HG03280 (cell line): Measurements from ENCODE around the gene TMEM109.

Experiments
- ATAC-seq: cut with Tn5 transposase; IDR thresholded peaks from one replicate; pipeline ENCODE4 v1.9.1; 2021; ENCODE audit warnings: mild to moderate bottlenecking, moderate library complexity; ENCODE audit not compliant: unreplicated experiment

TMEM109 gene

GRCh38 chr11:60939301-60939700, 25.3 kb downstream of the TMEM109 start:
- no peak for ATAC-seq

- ATAC-seq = no peak
These were observed 25.9 kb downstream of the TMEM109 start for GRCh38 chr11:60939855-60940254.

DNA sequence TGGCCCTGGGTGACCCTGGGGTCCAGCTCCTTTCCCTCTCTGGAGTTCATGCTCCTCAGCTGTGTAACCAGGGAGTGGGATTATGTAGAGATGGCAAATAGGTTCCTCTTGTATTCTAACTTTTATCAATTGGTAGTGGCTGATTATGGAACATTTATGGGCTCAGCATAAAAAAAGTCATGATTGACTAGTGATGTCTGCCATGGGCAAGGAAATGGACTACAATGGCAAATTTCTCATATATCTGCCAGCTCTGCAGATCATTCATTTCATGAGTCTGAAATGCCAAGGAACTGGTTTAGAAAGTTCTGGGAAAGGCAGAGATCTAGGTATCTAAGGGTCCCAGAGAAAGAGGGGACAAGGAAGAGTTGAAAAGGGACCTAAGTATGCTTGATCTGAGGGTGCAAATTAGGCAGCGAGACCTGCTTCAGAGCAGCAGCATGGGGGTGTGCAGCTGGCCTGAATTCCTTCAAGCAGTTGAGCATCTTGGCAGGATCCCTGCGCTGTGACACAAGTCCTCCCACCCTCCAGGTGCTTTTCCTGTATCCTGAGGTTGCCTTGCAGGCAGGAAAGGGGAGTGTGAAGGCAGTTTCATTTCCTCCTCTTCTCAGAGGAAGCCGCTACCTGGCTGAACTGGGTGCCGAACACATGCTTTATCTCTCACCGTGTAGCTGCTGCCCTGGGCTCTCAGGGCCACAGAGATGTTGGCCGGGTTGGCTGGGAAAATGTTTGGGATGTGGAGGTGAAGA, 27.6 kb downstream of the TMEM109 start:
- no peak for ATAC-seq

DNA sequence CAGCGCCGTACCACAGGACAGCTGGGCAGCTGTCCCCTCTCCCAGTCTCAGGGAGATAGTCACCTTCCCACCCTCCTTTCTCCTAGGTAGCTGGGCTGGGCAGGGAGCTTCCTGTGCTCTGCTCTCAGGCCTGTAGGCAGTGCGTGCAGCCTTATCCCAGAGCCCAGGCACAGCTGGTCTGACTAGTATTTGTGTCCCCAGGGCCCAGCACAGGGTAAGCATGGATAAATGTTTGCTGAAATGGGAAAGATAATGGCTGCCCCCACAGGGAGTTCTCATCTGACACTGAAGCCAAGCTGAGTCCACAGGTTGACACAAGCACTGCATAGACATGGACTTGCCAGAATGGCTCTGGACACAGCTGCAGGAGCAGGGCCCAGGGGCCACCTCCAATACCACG, 28.3 kb downstream of the TMEM109 start:
- ATAC-seq = no peak

DNA sequence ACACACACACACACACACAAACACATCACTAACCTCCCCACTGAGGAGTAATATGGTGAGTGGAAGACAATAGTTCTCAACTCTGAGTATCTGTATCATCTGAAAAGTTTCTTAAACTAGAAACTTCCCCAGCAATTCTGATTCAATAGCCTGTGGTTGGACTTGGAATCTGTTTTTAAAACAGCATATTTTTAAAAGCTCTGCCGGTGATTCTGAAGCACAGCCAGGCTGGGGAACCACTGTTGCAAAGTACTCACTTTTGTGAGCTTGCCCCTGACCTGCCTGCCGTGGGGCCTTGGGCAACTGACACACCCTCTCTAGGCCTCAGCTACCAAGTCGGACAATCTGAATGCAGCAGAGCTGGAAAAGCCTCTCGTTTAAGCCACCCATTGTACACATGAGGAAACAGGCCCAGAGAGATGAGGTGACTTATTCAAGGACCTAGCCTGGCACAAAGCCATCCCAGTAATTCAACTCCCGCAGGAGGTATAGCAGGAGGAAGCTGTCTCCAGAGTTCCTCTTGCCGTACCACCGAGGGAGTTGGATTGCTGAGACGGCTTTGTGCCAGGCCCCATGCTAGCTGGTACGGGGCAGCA, 29.1 kb downstream of the TMEM109 start:
- ATAC-seq = no peak

- ATAC-seq = no peak
These were observed 30.7 kb downstream of the TMEM109 start for GRCh38 chr11:60944490-60945294.

- ATAC-seq = no peak
These were observed 31.3 kb downstream of the TMEM109 start for GRCh38 chr11:60945295-60945667.

DNA sequence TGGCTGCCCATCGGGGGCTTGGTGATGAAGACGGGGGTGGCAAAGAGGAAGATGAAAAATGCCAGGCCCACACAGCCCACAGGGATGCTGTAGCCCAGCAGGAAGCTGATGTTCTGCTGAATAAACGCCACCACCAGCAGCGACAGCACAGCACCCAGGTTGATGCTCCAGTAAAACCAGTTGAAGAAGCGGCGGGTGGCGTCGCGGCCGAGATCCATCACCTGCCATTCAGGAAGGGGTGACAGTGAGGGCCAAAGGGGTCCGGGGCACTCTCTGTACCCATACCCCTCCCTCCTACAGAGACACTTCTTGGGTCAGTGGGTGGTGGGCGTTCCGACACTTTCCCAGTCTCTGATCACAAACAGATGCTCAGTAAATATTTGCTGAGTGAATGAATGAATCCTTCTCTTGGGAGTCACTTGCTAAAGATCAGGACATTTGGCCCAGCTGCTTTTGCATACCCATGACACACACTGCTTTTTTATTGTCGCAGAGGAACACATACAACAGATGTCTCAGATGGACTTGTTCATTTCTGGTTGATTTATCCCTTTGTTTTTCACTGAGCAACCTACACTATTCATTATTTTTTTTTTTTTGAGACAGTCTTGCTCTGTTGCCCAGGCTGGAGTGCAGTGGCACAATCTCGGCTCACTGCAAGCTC, 32.8 kb downstream of the TMEM109 start:
- ATAC-seq = no peak

DNA sequence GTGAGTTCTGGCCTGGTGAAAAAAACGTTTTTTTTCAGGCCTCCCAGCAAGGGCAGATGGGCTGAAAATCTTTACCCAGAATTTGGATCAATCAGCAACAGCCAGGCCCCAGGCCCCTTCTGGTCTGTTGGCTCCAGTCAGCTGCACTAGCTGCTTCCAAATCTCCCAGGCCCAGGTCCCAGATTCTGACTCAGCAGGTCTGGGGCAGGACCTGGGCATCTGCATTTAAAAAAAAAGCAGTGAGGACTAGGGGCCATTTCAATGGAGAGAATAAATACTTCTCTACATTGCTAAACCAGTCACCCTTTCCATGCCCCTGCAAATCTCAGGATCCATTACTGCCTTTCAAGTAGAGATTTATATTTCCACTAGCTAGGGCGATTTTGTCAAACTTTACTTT, 33.7 kb downstream of the TMEM109 start:
- no peak for ATAC-seq

- ATAC-seq = no peak
These were observed 34.3 kb downstream of the TMEM109 start for GRCh38 chr11:60948250-60948649.

DNA sequence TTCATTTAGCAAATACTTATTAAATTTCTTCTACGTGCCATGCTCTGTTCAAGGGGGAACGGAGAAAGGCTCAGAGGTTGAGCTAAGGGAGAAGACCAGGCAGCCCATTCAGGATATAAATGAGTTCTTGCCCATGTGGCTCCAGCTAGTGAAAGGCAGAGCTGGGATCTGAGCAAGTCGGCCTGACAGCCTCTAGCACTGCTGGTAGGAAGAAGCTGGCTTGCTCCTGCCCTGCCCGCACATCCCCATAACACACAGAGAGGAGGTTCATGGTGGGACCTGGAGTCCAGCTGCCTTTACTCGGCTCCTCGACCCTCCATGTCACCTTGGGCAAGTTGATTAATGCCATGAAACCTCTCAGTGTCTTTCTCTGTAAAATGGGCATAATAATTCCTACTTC, 36.1 kb downstream of the TMEM109 start:
- no peak for ATAC-seq

DNA sequence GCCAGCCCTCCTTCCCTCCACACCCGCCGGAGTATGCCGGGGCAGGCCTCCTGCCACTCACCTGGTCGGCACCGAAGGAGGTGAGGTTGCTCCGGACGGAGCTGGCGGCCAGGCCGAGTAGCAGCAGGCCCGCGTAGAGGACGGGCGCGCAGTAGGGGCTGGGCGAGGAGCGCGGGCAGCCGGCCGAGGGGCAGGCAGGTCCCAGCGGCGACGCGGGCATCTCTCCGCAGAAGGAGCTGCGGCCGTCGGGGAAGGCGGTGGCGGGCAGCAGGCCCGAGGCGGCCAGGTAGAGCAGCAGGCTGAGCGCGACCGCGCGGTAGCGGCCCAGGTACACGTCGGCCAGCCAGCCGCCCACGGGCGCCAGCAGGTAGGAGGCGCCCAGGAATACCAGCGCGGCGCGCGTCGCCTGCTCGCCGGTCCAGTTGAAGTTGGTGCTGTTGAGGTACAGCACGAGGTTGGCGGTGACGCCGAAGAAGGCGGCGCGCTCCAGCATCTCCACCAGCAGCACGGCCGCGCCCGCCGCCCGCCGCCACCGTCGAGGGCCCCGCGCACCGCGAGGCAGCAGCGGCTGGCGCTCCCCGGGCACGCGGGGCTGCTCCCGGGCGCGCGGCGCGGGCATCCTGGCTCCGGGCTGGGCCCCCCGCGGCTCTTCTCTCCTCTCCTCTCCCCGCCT, 37.1 kb downstream of the TMEM109 start:
- ATAC-seq = no peak

- no peak for ATAC-seq
These were observed 37.6 kb downstream of the TMEM109 start for GRCh38 chr11:60951606-60951903.

DNA sequence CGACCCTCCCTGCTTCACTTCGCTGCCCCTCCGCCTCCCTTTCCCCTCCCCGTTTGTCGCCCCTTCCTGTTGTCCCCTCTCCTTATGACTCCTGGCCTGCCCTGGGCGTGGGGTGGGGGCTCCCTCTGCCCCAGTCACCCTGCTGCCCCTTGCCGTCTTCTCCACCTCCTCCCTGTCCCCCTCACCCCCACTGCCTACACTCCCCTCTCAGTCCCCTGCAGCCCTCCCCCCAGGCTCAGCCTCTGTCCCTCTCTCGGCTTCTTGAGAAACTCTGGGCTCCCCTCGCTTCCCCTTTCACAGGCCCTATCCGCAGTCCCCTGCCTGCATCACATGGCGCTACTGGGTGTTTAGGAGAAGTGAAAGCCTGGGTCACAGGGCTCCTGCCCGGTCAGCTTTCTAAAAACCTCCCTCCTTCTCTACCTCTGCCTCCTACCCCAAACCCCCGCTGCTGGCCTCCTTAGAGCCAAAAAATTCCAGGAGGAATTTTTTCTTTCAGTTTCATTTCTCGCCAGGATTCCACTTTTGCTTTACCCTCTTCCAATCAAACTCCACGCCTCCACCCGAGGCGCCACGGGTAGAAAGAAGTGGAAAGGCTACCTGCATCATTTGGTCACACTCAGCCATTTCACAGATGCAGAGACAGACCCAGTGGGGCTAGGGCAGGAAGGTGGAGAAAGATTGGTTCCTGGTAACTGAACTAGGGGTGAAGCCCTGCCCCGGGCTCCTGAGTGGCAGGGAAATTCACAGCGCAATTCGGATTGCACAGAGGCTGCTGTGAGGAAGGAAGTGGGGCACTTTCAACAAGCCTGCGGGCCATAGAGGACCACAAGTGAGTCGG, 38.2 kb downstream of the TMEM109 start, which contains the start of gene SLC15A3:
SLC15A3 (minus strand) TSS at position 273 of the 838 bp plus-strand sequence. CDS start 625 bp downstream, outside the sequence.
- peak; percentile 78 for ATAC-seq

GRCh38 chr11:60952742-60953170, 38.8 kb downstream of the TMEM109 start:
- no peak for ATAC-seq

GRCh38 chr11:60953781-60954180, 39.8 kb downstream of the TMEM109 start:
- ATAC-seq = no peak

DNA sequence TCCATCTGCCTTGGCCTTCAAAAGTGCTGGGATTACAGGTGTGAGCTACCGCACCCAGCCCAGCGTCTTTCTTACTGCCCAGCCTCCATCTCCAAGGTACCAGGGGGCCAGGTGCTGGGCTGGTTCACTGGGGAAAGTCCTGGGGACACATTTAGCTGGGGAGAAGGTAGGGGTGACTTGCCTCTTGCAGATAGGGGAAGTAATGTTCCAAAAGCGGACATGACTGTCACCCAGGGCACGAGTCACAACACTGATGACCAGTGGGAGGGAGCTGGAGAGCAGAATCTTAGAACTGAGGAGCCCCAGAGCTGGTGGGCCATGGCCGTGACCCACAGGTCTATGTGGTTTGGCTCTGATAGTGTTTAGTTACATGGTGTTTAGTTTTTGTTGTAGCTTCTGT, 40.5 kb downstream of the TMEM109 start:
- no peak for ATAC-seq

- ATAC-seq = no peak
These were observed 41.6 kb downstream of the TMEM109 start for GRCh38 chr11:60955571-60955970.

DNA sequence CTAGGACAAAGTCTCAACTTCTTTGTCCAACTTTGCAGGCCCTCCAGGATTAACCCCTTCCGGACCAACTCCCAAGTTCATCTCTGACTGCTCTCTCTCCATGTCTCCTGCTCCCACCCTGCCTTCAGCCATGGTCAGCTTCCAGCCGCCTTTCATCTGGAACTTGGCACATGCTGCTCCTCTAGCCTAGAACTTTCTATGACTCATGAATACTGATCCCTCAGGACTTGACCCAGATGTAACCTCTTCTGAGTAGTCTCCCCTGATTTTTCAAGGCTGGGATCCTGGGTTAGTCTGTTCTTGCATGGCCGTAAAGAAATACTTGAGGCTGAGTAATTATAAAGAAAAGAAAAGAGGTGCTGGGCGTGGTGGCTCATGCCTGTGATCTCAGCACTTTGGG, 43.2 kb downstream of the TMEM109 start:
- no peak for ATAC-seq

GRCh38 chr11:60959431-60959830, 45.5 kb downstream of the TMEM109 start:
- no peak for ATAC-seq
